Esophagus (tissue), 2 donors: ENCODE results near the gene NAA20. TPM values are rescaled to one million over a fixed set of nuclear protein-coding genes. Genes with fewer than 3 reads are reported as not detected.

Source experiments
- H3K27ac ChIP-seq, 2 donors: one replicate each; pipeline ENCODE4 v1.5.1; 2013; ENCODE audit warnings: low read depth in 2 of 2, mild to moderate bottlenecking in 2 of 2, inconsistent platforms in 1 of 2, low read length in 1 of 2, moderate library complexity in 1 of 2
- H3K27me3 ChIP-seq, 2 donors: one replicate each; pipeline ENCODE4 v1.6.1; 2013; ENCODE audit warnings: low read length in 2 of 2, control low read depth in 1 of 2, mild to moderate bottlenecking in 1 of 2; ENCODE audit not compliant: insufficient read depth in 2 of 2, control insufficient read depth in 1 of 2
- H3K36me3 ChIP-seq, 2 donors: one replicate each; pipeline ENCODE4 v1.6.1; 2013; ENCODE audit warnings: low read length in 1 of 2; ENCODE audit not compliant: control insufficient read depth in 2 of 2, insufficient read depth in 2 of 2
- H3K4me1 ChIP-seq, 2 donors: one replicate each; pipeline ENCODE4 v1.6.1; 2013; ENCODE audit warnings: low read length in 1 of 2; ENCODE audit not compliant: control insufficient read depth in 2 of 2, insufficient read depth in 2 of 2
- H3K4me3 ChIP-seq, 2 donors: one replicate each; pipeline ENCODE4 v1.5.1; 2013; ENCODE audit warnings: low read length in 2 of 2, mild to moderate bottlenecking in 2 of 2, low read depth in 1 of 2, moderate library complexity in 1 of 2
- H3K9me3 ChIP-seq, 2 donors: one replicate each; pipeline ENCODE4 v1.6.1; 2013; ENCODE audit warnings: mild to moderate bottlenecking in 2 of 2, low read depth in 1 of 2, low read length in 1 of 2, moderate library complexity in 1 of 2; ENCODE audit not compliant: control insufficient read depth in 2 of 2, insufficient read depth in 1 of 2
- WGBS, 2 donors: extraction: QIAGEN DNeasy Blood & Tissue Kit; methylation state at CpG; one replicate each; pipeline ENCODE4 v1.1.7; 2013; 5-methylcytosine and 5-hydroxymethylcytosine counted together
- polyA plus RNA-seq, 2 donors: library from polyadenylated mRNA; stranded (reverse); fragments of 200-250 nt; gene quantifications; one replicate each; pipeline ENCODE4 v1.2.3, GENCODE V29; 2013
- donor health status: healthy with polysubstance abuse.
- donor health status: Bipolar disorder and iron deficiency.

The NAA20 gene
- polyA plus RNA-seq, 2 donors, result 186 to 388 TPM

DNA sequence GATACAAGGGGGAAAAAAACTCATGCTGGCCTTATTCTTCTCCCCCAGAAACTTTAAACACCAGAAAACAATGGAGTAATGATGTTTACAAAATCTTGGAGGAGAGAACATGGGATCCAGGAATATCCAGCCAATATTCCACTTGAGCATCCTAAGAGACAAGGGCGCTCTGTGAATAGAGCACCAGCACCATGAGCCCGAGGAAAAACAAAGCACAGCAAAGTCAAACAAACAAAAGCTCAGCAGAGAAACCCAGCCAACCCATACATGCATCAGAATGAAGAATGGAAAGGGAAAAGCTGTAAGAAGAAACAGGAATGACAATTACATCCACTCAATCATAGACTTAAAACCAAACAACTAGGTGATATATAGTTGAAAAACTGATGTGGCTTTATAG lies 4.6 kb upstream of the NAA20 start:
- no peak overlapping the region for H3K4me3 ChIP-seq
- H3K27me3 ChIP-seq, result no peaks in the 10 kb centered on the region
- no peaks in the 10 kb centered on the region for H3K4me1 ChIP-seq
- H3K36me3 ChIP-seq, result no peaks in the 10 kb centered on the region
- no peak overlapping the region for H3K27ac ChIP-seq
- no peaks in the 10 kb centered on the region for H3K9me3 ChIP-seq
- 67 to 74% methylated on average over 2 of the region's 2 CpGs for WGBS, 2 donors

- Histone ChIP-seq H3K4me3 (no peak overlapping the region), H3K9me3 (no peaks in the 10 kb centered on the region), H3K36me3 (no peaks in the 10 kb centered on the region), H3K4me1 (no peaks in the 10 kb centered on the region), H3K27me3 (no peaks in the 10 kb centered on the region), H3K27ac (no peak overlapping the region)
- 26 to 41% methylated on average over 2 of the region's 2 CpGs for WGBS, 2 donors
Measured at GRCh38 chr20:20014659-20015058, 2.5 kb upstream of the NAA20 start.

DNA sequence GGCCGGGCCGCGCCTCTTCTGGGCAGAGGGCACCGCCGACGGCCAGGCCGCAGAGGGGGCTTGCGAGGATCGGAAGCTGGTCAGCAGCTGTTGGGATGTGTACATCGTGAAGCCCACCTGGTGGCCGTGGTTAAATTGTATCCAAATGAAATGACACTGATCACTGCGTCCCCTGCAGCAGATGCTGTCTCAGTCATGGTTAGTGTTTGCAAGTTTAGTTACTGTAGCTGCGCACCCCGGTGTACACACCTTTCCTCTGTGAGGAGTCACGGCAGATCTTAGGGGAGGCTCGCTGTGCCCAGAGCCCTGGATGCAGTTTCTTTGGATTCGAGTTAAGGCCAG lies 653 bp downstream of the NAA20 start:
- Histone ChIP-seq H3K36me3 (peaks cover 0 to 6% of the 10 kb centered on the region in 2 donors), H3K27ac (peak overlapping the region; percentile 90 to 93), H3K9me3 (no peaks in the 10 kb centered on the region), H3K4me3 (peak overlapping the region; percentile 91 to 100), H3K27me3 (no peaks in the 10 kb centered on the region), H3K4me1 (peaks cover 0 to 6% of the 10 kb centered on the region in 2 donors)
- 1 to 3% methylated on average over 17 of the region's 17 CpGs for WGBS, 2 donors

GRCh38 chr20:20018366-20018765 lies 1.2 kb downstream of the NAA20 start:
- H3K4me3 ChIP-seq, result peak overlapping the region; percentile 24 to 91
- no peaks in the 10 kb centered on the region for H3K27me3 ChIP-seq
- H3K36me3 ChIP-seq, result peaks cover 0 to 9% of the 10 kb centered on the region in 2 donors
- H3K4me1 ChIP-seq, result peaks cover 0 to 6% of the 10 kb centered on the region in 2 donors
- 76 to 77% methylated on average over 8 of the region's 8 CpGs for WGBS, 2 donors
- peak overlapping the region; percentile 91 to 93 for H3K27ac ChIP-seq
- H3K9me3 ChIP-seq, result no peaks in the 10 kb centered on the region

DNA sequence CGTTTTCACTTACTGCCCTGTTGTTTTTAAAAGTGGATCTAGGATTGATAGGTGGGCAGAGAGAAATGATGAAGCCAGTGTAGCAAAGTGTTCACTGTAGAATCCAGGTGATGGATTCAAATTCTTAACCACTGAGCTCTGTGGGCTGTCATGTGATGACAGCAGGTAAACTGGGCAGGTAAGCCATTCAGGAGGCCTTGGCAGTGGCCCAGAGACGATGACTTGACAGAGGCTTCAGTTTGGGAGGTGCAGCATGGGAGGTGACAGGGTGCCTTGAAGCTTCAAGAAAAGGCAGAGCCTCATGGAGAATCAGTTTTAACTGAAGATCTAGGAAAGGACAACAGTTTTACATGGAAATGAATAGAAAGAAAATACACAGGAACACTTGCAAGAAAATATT lies 2.0 kb downstream of the NAA20 start:
- peak overlapping the region; percentile 8 to 91 for H3K4me3 ChIP-seq
- H3K9me3 ChIP-seq, result no peaks in the 10 kb centered on the region
- peak overlapping the region; percentile 77 to 91 for H3K27ac ChIP-seq
- peaks cover 0 to 9% of the 10 kb centered on the region in 2 donors for H3K36me3 ChIP-seq
- peaks cover 0 to 6% of the 10 kb centered on the region in 2 donors for H3K4me1 ChIP-seq
- WGBS, 2 donors, result 62% methylated on average over 2 of the region's 2 CpGs
- H3K27me3 ChIP-seq, result no peaks in the 10 kb centered on the region

DNA sequence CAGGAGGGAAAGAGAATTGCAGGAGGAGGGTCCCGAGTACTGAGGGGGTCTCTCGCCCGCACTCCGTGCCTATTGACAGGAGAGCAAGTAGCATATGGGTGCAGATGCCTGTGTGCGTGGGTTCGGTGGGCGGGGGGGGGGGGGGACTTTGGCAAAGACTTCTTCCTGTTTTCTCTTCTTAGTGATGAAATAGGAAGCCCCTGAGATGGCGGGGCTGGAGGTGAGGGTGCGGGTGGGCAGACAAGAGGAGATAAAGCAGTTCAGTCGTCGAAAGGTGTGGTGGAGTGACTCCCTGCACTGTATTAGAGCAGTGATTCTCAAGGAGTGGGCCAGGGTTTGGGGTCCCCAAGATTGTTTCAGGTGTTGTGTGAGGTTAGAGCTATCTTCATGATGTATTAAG lies 3.7 kb downstream of the NAA20 start:
- H3K36me3 ChIP-seq, result peaks cover 0 to 9% of the 10 kb centered on the region in 2 donors
- H3K9me3 ChIP-seq, result no peaks in the 10 kb centered on the region
- no peak overlapping the region for H3K4me3 ChIP-seq
- H3K27ac ChIP-seq, result no peak overlapping the region
- WGBS, 2 donors, result 86 to 87% methylated on average over 11 of the region's 11 CpGs
- H3K4me1 ChIP-seq, result peaks cover 0 to 6% of the 10 kb centered on the region in 2 donors
- no peaks in the 10 kb centered on the region for H3K27me3 ChIP-seq

DNA sequence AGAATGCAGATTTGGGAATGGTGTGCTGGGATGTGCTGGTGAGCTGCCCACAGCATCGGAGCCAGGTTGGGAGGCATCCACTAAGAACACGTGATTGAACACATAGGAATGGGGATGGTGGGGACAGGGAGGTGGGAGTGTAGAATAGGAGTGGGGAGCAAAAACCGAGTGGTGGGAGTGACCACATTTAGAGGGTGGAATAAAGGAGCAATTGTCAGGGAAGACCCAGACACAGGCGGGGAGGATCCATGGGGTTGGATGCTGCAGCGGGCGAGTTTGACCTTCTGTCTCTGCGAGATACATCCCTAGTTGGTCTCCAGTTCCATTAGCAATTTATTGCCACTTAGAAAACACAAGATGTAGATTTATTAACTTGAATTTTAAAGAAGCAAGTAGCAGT lies 4.7 kb downstream of the NAA20 start:
- WGBS, 2 donors, result 82 to 86% methylated on average over 7 of the region's 7 CpGs
- H3K9me3 ChIP-seq, result no peaks in the 10 kb centered on the region
- H3K4me3 ChIP-seq, result no peak overlapping the region
- peaks cover 0 to 6% of the 10 kb centered on the region in 2 donors for H3K4me1 ChIP-seq
- peaks cover 0 to 9% of the 10 kb centered on the region in 2 donors for H3K36me3 ChIP-seq
- no peak overlapping the region for H3K27ac ChIP-seq
- no peaks in the 10 kb centered on the region for H3K27me3 ChIP-seq

GRCh38 chr20:20022498-20022897 lies 5.3 kb downstream of the NAA20 start:
- no peak overlapping the region for H3K4me3 ChIP-seq
- H3K27me3 ChIP-seq, result no peaks in the 10 kb centered on the region
- peaks cover 0 to 6% of the 10 kb centered on the region in 2 donors for H3K4me1 ChIP-seq
- no peaks in the 10 kb centered on the region for H3K9me3 ChIP-seq
- no peak overlapping the region for H3K27ac ChIP-seq
- peaks cover 0 to 9% of the 10 kb centered on the region in 2 donors for H3K36me3 ChIP-seq

GRCh38 chr20:20023395-20023794 lies 6.2 kb downstream of the NAA20 start:
- H3K27me3 ChIP-seq, result no peaks in the 10 kb centered on the region
- H3K27ac ChIP-seq, result no peak overlapping the region
- no peak overlapping the region for H3K4me3 ChIP-seq
- no peaks in the 10 kb centered on the region for H3K9me3 ChIP-seq
- WGBS, 2 donors, result 86 to 96% methylated on average over 3 of the region's 3 CpGs
- peaks cover 0 to 6% of the 10 kb centered on the region in 2 donors for H3K4me1 ChIP-seq
- peaks cover 0 to 9% of the 10 kb centered on the region in 2 donors for H3K36me3 ChIP-seq

GRCh38 chr20:20024942-20025341 lies 7.8 kb downstream of the NAA20 start:
- Histone ChIP-seq H3K4me3 (no peak overlapping the region), H3K9me3 (no peaks in the 10 kb centered on the region), H3K27me3 (no peaks in the 10 kb centered on the region), H3K36me3 (peaks cover 0 to 9% of the 10 kb centered on the region in 2 donors), H3K4me1 (peaks cover 0 to 6% of the 10 kb centered on the region in 2 donors), H3K27ac (no peak overlapping the region)
